ENCODE data around the gene FOXP1. TPM values are rescaled to one million over a fixed set of nuclear protein-coding genes. Genes with fewer than 3 reads are reported as not detected.

Gene FOXP1
- total and polyA plus RNA-seq, 2 donors: 26.1 to 42.3 TPM

DNA sequence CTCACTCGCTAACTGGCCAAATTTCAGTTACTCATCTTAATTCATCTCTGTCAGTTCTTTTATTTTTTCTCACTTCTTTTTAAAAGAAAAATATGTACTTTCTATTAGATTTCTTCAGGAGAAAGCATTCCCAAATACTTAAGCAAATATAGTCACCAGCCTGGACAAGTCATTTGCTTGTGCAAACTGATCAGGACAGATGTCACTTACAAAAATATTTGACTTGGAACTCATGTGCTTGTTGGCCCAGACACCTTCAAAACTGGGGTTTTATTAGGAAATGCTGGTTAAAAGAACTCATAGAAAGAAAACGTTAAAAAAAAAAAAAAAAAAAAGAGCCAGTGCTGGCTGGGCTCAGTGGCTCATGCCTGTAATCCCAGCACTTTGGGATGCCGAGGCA, 31.3 kb upstream of the FOXP1 start:
- no peaks in the 10 kb centered on the region for H3K27me3 ChIP-seq (ENCODE audit: control insufficient read depth in 2 of 2, insufficient read depth in 1 of 2, low read length in 1 of 2)
- no peak for DNase-seq (ENCODE audit: low read depth in 6 of 9, low spot score in 9 of 9)
- H3K4me3 ChIP-seq (ENCODE audit: low read length in 2 of 2): no peak overlapping the region
- H3K9me3 ChIP-seq (ENCODE audit: control insufficient read depth in 2 of 2, insufficient read depth in 1 of 2, low read length in 1 of 2): peaks cover 0 to 6% of the 10 kb centered on the region in 2 donors
- H3K4me1 ChIP-seq (ENCODE audit: control insufficient read depth in 2 of 2, insufficient read depth in 2 of 2, low read length in 2 of 2): peaks cover 26 to 37% of the 10 kb centered on the region in 2 donors
- H3K27ac ChIP-seq (ENCODE audit: low read depth in 1 of 2, low read length in 1 of 2): no peak overlapping the region
- 91% methylated on average over 3 of the region's 3 CpGs for WGBS
- H3K36me3 ChIP-seq (ENCODE audit: control insufficient read depth in 2 of 2, insufficient read depth in 2 of 2, low read length in 1 of 2): no peaks in the 10 kb centered on the region

DNA sequence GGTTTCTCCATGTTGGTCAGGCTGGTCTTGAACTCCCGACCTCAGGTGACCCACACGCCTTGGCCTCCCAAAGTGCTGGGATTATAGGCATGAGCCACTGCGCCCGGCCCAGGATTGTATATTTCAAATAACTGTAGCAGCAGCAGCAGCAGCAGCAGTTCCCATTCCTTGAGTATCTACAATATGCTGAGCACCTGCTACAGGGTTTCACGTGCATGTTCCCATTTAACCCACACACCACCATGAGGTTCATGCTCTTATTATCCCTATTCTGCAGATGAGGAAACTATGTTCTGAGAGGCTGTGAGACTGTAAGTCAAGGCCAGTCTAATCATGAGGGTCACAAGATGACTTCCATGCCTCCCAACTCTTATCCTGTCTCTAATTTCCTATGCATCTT, 30.9 kb upstream of the FOXP1 start:
- H3K9me3 ChIP-seq (ENCODE audit: control insufficient read depth in 2 of 2, insufficient read depth in 1 of 2, low read length in 1 of 2): peaks cover 0 to 6% of the 10 kb centered on the region in 2 donors
- H3K27ac ChIP-seq (ENCODE audit: low read depth in 1 of 2, low read length in 1 of 2): no peak overlapping the region
- WGBS: 98% methylated on average over 5 of the region's 5 CpGs
- H3K36me3 ChIP-seq (ENCODE audit: control insufficient read depth in 2 of 2, insufficient read depth in 2 of 2, low read length in 1 of 2): no peaks in the 10 kb centered on the region
- peaks cover 26 to 37% of the 10 kb centered on the region in 2 donors for H3K4me1 ChIP-seq (ENCODE audit: control insufficient read depth in 2 of 2, insufficient read depth in 2 of 2, low read length in 2 of 2)
- no peak overlapping the region for H3K4me3 ChIP-seq (ENCODE audit: low read length in 2 of 2)
- H3K27me3 ChIP-seq (ENCODE audit: control insufficient read depth in 2 of 2, insufficient read depth in 1 of 2, low read length in 1 of 2): no peaks in the 10 kb centered on the region
- DNase-seq (ENCODE audit: low read depth in 6 of 9, low spot score in 9 of 9): no peak

DNA sequence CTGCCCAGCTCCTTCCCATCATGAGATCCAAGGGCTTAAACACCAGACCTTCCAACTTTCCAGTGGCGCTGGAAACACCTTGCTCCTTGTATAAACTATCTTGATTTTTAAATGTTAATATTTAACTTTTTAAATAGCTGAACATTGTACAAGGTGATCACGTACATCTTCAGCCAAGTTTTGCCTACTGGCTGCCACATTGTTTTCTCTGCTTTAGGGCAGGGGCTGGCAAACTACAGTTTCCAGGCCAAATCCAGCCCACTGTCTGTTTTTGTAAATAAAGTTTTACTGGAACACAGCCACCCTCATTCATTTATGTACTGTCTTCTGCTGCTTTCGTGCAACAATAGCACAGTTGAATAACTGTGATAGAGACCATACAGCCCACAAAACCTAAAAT, 27.6 kb upstream of the FOXP1 start:
- no peak overlapping the region for H3K27ac ChIP-seq (ENCODE audit: low read depth in 1 of 2, low read length in 1 of 2)
- no peak overlapping the region for H3K4me3 ChIP-seq (ENCODE audit: low read length in 2 of 2)
- WGBS: 98% methylated on average over 3 of the region's 3 CpGs
- no peaks in the 10 kb centered on the region for H3K36me3 ChIP-seq (ENCODE audit: control insufficient read depth in 2 of 2, insufficient read depth in 2 of 2, low read length in 1 of 2)
- no peaks in the 10 kb centered on the region for H3K27me3 ChIP-seq (ENCODE audit: control insufficient read depth in 2 of 2, insufficient read depth in 1 of 2, low read length in 1 of 2)
- peaks cover 0 to 6% of the 10 kb centered on the region in 2 donors for H3K9me3 ChIP-seq (ENCODE audit: control insufficient read depth in 2 of 2, insufficient read depth in 1 of 2, low read length in 1 of 2)
- no peak for DNase-seq (ENCODE audit: low read depth in 6 of 9, low spot score in 9 of 9)
- peaks cover 0 to 7% of the 10 kb centered on the region in 2 donors for H3K4me1 ChIP-seq (ENCODE audit: control insufficient read depth in 2 of 2, insufficient read depth in 2 of 2, low read length in 2 of 2)

DNA sequence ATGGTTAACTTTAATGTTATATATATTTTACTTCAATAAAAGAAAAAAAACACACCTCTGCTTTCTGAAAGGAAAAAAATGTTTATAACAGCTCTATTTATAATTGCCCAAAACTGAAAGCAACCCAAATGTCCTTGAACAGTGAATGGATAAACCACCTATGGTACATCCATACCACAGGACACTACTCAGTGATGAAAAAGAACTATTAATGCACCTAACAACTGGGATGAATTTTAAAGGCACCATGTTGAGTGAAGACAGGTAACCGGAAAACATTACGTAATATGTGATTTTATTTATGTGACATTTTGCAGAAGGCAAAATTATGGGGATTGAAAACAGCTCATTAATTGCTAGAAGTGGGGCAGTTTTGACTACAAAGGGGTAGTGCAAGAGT, 23.8 kb upstream of the FOXP1 start:
- Histone ChIP-seq H3K27ac (ENCODE audit: low read depth in 1 of 2, low read length in 1 of 2) (no peak overlapping the region), H3K9me3 (ENCODE audit: control insufficient read depth in 2 of 2, insufficient read depth in 1 of 2, low read length in 1 of 2) (peaks cover 0 to 4% of the 10 kb centered on the region in 2 donors), H3K27me3 (ENCODE audit: control insufficient read depth in 2 of 2, insufficient read depth in 1 of 2, low read length in 1 of 2) (no peaks in the 10 kb centered on the region), H3K4me3 (ENCODE audit: low read length in 2 of 2) (no peak overlapping the region), H3K4me1 (ENCODE audit: control insufficient read depth in 2 of 2, insufficient read depth in 2 of 2, low read length in 2 of 2) (no peaks in the 10 kb centered on the region), H3K36me3 (ENCODE audit: control insufficient read depth in 2 of 2, insufficient read depth in 2 of 2, low read length in 1 of 2) (no peaks in the 10 kb centered on the region)
- 96% methylated on average over 2 of the region's 2 CpGs for WGBS
- no peak for DNase-seq (ENCODE audit: low read depth in 6 of 9, low spot score in 9 of 9)

DNA sequence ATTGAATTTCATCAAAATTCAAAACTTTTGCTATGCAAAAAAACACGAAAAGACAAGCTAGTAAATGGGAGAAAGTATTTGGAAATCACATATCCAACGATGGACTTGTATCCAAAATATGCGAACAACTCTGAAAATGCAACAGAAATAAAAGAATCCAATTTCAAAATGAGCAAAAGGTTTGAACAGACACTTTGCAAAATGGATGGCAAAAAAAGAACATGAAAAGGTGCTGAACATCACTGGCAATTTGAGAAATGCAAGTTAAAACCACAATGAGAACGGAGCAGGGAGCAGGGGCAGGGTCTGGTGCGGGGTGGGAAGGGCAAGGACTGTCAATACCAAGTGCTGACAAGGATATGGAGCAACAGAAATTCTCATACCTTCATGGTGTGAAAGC, 23.1 kb upstream of the FOXP1 start:
- Histone ChIP-seq H3K36me3 (ENCODE audit: control insufficient read depth in 2 of 2, insufficient read depth in 2 of 2, low read length in 1 of 2) (no peaks in the 10 kb centered on the region), H3K9me3 (ENCODE audit: control insufficient read depth in 2 of 2, insufficient read depth in 1 of 2, low read length in 1 of 2) (peaks cover 0 to 3% of the 10 kb centered on the region in 2 donors), H3K4me1 (ENCODE audit: control insufficient read depth in 2 of 2, insufficient read depth in 2 of 2, low read length in 2 of 2) (no peaks in the 10 kb centered on the region), H3K27ac (ENCODE audit: low read depth in 1 of 2, low read length in 1 of 2) (no peak overlapping the region), H3K27me3 (ENCODE audit: control insufficient read depth in 2 of 2, insufficient read depth in 1 of 2, low read length in 1 of 2) (no peaks in the 10 kb centered on the region), H3K4me3 (ENCODE audit: low read length in 2 of 2) (no peak overlapping the region)
- no peak for DNase-seq (ENCODE audit: low read depth in 6 of 9, low spot score in 9 of 9)
- 88% methylated on average over 5 of the region's 5 CpGs for WGBS

DNA sequence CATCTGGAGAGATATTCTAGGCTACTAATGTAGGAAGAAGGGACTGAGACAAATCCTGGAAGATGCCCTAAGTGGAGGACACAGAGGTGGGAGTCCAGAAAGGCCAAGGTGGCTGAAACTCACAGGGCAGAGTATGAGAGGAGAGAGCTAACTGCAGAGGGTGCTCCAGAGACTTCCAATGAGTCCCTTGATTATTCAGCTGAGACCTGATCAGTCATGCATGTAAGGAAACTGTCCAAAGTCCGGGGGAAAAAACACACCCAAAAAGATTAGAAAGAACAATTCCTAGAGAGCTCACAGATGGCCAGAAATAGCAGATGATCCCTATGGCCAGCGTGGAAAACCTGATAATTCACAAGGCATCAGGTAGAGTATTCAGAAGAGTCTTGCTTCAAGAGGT, 18.7 kb upstream of the FOXP1 start:
- H3K9me3 ChIP-seq (ENCODE audit: control insufficient read depth in 2 of 2, insufficient read depth in 1 of 2, low read length in 1 of 2): peaks cover 0 to 3% of the 10 kb centered on the region in 2 donors
- H3K27ac ChIP-seq (ENCODE audit: low read depth in 1 of 2, low read length in 1 of 2): no peak overlapping the region
- H3K36me3 ChIP-seq (ENCODE audit: control insufficient read depth in 2 of 2, insufficient read depth in 2 of 2, low read length in 1 of 2): no peaks in the 10 kb centered on the region
- H3K4me1 ChIP-seq (ENCODE audit: control insufficient read depth in 2 of 2, insufficient read depth in 2 of 2, low read length in 2 of 2): no peaks in the 10 kb centered on the region
- no peak overlapping the region for H3K4me3 ChIP-seq (ENCODE audit: low read length in 2 of 2)
- no peaks in the 10 kb centered on the region for H3K27me3 ChIP-seq (ENCODE audit: control insufficient read depth in 2 of 2, insufficient read depth in 1 of 2, low read length in 1 of 2)
- no peak for DNase-seq (ENCODE audit: low read depth in 6 of 9, low spot score in 9 of 9)
- WGBS: 97% methylated on average over 2 of the region's 2 CpGs

DNA sequence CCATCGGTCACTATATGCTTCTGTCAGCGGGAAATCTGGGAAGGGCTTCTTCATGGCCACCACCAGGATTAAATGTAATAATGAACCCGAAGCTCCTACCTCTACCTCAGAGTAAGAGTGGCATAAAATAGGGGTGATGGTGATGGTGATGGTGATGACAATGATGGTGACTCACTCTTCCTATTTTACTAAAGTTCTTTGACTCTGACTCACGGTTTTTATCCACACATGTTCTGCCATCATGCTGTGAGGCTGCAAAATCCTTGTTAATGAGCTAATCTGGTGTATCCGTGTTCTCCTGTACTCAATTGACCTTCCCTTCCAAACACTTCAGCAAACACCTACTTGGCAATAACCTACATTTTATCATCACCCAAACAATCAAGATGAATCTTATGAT, 18.3 kb upstream of the FOXP1 start:
- no peak for DNase-seq (ENCODE audit: low read depth in 6 of 9, low spot score in 9 of 9)
- Histone ChIP-seq H3K36me3 (ENCODE audit: control insufficient read depth in 2 of 2, insufficient read depth in 2 of 2, low read length in 1 of 2) (no peaks in the 10 kb centered on the region), H3K9me3 (ENCODE audit: control insufficient read depth in 2 of 2, insufficient read depth in 1 of 2, low read length in 1 of 2) (peaks cover 0 to 2% of the 10 kb centered on the region in 2 donors), H3K27me3 (ENCODE audit: control insufficient read depth in 2 of 2, insufficient read depth in 1 of 2, low read length in 1 of 2) (no peaks in the 10 kb centered on the region), H3K4me3 (ENCODE audit: low read length in 2 of 2) (no peak overlapping the region), H3K4me1 (ENCODE audit: control insufficient read depth in 2 of 2, insufficient read depth in 2 of 2, low read length in 2 of 2) (no peaks in the 10 kb centered on the region), H3K27ac (ENCODE audit: low read depth in 1 of 2, low read length in 1 of 2) (no peak overlapping the region)
- 96% methylated on average over 5 of the region's 5 CpGs for WGBS

DNA sequence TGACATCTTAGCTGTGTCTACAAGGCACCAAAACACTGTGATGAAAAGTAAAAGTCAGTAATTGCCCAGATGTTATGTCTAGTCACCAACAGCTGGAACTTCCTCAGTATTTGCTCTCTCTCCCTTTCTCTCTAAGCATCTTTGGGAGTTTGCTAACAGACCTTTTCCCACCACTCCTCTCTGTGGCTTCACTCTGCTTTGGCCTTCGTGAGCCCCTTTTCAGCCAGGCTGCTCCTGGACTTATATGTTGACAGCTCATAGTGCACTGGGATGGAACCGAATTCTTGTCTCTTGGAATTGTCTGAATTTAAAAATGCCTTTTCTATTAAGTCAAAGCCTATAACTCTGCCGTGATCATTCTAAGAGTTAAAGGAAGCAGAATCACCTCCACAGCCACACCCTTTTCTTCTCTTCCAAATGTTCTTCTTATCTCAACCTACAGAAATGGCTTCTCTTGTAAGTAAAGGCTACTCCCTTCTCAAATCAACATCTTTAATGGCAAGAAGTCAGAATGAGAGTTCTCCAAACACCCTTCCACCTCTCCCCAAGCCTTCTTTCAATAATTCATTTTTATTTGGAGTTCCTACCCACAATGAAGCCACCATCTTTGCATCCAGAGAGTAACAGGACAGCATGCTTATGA, 17.2 kb upstream of the FOXP1 start:
- Histone ChIP-seq H3K4me3 (ENCODE audit: low read length in 2 of 2) (no peak overlapping the region), H3K4me1 (ENCODE audit: control insufficient read depth in 2 of 2, insufficient read depth in 2 of 2, low read length in 2 of 2) (no peaks in the 10 kb centered on the region), H3K27me3 (ENCODE audit: control insufficient read depth in 2 of 2, insufficient read depth in 1 of 2, low read length in 1 of 2) (no peaks in the 10 kb centered on the region), H3K9me3 (ENCODE audit: control insufficient read depth in 2 of 2, insufficient read depth in 1 of 2, low read length in 1 of 2) (no peaks in the 10 kb centered on the region), H3K27ac (ENCODE audit: low read depth in 1 of 2, low read length in 1 of 2) (no peak overlapping the region), H3K36me3 (ENCODE audit: control insufficient read depth in 2 of 2, insufficient read depth in 2 of 2, low read length in 1 of 2) (no peaks in the 10 kb centered on the region)
- WGBS: 94% methylated on average over 3 of the region's 3 CpGs
- no peak for DNase-seq (ENCODE audit: low read depth in 6 of 9, low spot score in 9 of 9)

DNA sequence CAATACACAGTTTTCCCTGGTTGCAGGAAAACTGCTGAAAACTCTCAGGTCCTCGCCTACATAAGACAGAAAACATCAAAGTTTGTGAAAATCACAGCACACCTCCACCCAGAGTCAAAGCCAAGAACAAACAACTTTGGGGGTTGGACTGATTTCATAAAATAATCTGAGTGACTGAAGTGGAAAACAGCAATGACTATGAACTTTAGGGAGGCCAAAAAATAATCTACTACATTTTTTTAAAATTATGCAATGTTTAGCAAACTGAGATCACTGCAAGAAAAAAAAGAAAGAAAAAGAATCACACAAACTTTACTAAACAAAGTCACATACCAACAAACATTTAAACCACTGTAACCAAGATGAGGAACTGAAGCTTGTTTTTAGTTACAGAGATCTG, 15.9 kb upstream of the FOXP1 start:
- Histone ChIP-seq H3K27ac (ENCODE audit: low read depth in 1 of 2, low read length in 1 of 2) (no peak overlapping the region), H3K27me3 (ENCODE audit: control insufficient read depth in 2 of 2, insufficient read depth in 1 of 2, low read length in 1 of 2) (no peaks in the 10 kb centered on the region), H3K4me1 (ENCODE audit: control insufficient read depth in 2 of 2, insufficient read depth in 2 of 2, low read length in 2 of 2) (no peaks in the 10 kb centered on the region), H3K9me3 (ENCODE audit: control insufficient read depth in 2 of 2, insufficient read depth in 1 of 2, low read length in 1 of 2) (no peaks in the 10 kb centered on the region), H3K4me3 (ENCODE audit: low read length in 2 of 2) (no peak overlapping the region), H3K36me3 (ENCODE audit: control insufficient read depth in 2 of 2, insufficient read depth in 2 of 2, low read length in 1 of 2) (no peaks in the 10 kb centered on the region)
- WGBS: 56% methylated on average over 1 of the region's 1 CpG
- DNase-seq (ENCODE audit: low read depth in 6 of 9, low spot score in 9 of 9): no peak
